Thoracic aorta endothelial cell (primary cell): ENCODE measurements around the gene KRT38. TPM values are rescaled to one million over a fixed set of nuclear protein-coding genes. Genes with fewer than 3 reads are reported as not detected.

Experiments used
- small RNA-seq: library from RNA; depleted of rRNA; stranded (forward); fragments of <200 nt; gene quantifications from one replicate; pipeline ENCODE3, GENCODE V24; 2012
- total RNA-seq: library from RNA; depleted of rRNA; stranded (reverse); fragments of >200 nt; gene quantifications from 2 replicates; pipeline ENCODE4 v1.2.3, GENCODE V29; 2012

KRT38 gene
- not detected in 2 replicates for total RNA-seq

GRCh38 chr17:41440531-41441033 lies at the start of gene KRT38:
Gene KRT38 (minus strand): TSS chr17:41440983. CDS start chr17:41440921, 62 bp downstream.

GRCh38 chr17:41489531-41489930 lies 48.7 kb upstream of the KRT38 start, which contains the start of gene KRT36:
Gene KRT36 (minus strand): TSS chr17:41489910. CDS start chr17:41489864, 46 bp downstream.

GRCh38 chr17:41481036-41481435 lies 40.3 kb upstream of the KRT38 start, which contains the start of gene KRT35:
Gene KRT35 (minus strand): TSS chr17:41481151. CDS start chr17:41481097, 54 bp downstream.

GRCh38 chr17:41466988-41467387 lies 26.2 kb upstream of the KRT38 start, which contains the start of gene KRT32:
Gene KRT32 (minus strand): TSS chr17:41467386. CDS start chr17:41467325, 61 bp downstream.

DNA sequence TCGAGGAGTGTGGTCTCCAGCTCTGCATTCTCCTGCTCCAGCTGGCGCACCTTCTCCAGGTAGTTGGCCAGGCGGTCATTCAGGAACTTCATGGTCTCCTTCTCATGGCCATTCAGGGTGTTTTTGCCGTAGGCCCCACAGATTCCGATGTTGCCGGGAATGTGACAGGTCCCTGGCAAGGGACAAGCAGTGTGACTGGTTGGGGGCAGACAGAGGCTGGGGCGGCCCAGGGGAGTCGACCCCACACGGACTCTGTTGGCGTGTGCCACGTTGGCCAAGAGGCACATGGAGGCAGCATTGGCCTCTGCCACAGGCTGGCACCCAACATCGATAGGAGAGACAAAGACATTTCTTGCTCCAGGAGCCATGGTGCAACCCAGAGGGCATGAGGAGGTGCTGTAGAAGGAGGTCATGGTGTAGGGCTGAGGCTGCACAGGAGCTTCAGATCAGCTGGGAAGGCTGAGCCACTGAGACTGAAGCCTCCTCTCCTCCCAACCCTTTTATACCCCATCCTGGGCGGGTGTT lies 16.6 kb downstream of the KRT38 start, which contains the start of gene KRT37:
Gene KRT37, minus strand, starts transcription at position 475 of the 525 bp plus-strand sequence. Its CDS starts 62 bp downstream, at position 413.

DNA sequence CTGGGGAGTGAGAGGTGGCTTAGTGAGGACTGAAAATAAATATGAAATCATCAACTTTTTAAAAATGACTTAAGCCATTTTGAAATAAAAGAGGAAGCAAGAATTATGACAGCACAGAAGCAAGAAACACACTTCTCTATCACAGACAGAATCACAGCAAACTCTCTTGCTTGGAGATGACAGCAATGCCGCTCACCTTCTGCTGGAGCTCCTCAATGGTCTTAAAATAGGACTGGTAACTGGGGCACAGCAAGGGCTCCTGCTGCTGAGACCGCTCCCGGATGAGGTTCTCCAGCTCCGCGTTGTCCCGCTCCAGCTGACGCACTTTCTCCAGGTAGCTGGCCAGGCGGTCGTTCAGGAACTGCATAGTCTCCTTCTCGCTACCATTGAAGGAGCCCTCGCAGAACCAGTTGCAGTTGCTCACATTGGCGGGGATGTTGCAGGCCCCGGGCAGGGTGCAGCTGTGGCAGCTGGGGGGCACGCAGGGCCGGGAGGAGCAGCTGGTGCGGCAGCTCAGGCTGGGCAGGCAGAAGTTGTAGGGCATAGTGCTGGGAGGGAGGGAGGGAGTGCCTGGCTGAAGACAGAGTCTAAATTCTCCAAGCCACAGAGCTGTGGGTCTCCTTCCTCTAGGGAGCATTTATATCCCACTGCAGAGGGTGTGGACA lies 43.7 kb downstream of the KRT38 start, which contains the start of gene KRT31:
Gene KRT31, minus strand, starts transcription at position 613 of the 665 bp plus-strand sequence. Its CDS starts 69 bp downstream, at position 544.

Small RNA genes within 50 kb of the gene (small RNA-seq; reads per million reads assigned to genes)
- gene RNU2-32P, result 5.1 reads per million, percentile 81 among the genes with 10 or more reads in this experiment

Other genes starting within 250 kb of the KRT38 start
- not detected in 2 replicates for gene KRTAP9-2, start 214.3 kb downstream of the KRT38 start, total RNA-seq
- not detected in 2 replicates for gene KRTAP9-3, start 208.5 kb downstream of the KRT38 start, total RNA-seq
- not detected in 2 replicates for gene KRTAP9-8, start 203.0 kb downstream of the KRT38 start, total RNA-seq
- not detected in 2 replicates for gene KRTAP9-4, start 191.3 kb downstream of the KRT38 start, total RNA-seq
- not detected in 2 replicates for gene KRTAP9-9, start 185.6 kb downstream of the KRT38 start, total RNA-seq
- gene KRTAP9-6, start 175.6 kb downstream of the KRT38 start, total RNA-seq, result not detected in 2 replicates
- gene KRTAP9-7, start 165.3 kb downstream of the KRT38 start, total RNA-seq, result not detected in 2 replicates
- gene KRTAP29-1, start 138.1 kb downstream of the KRT38 start, total RNA-seq, result not detected in 2 replicates
- gene KRTAP16-1, start 131.7 kb downstream of the KRT38 start, total RNA-seq, result not detected in 2 replicates
- gene KRTAP17-1, start 125.3 kb downstream of the KRT38 start, total RNA-seq, result not detected in 2 replicates
- gene KRT33A, start 90.2 kb downstream of the KRT38 start, total RNA-seq, result not detected in 2 replicates
- not detected in 2 replicates for gene KRT33B, start 71.2 kb downstream of the KRT38 start, total RNA-seq
- not detected in 2 replicates for gene KRT34, start 58.7 kb downstream of the KRT38 start, total RNA-seq
- not detected in 2 replicates for gene KRT31, start 43.4 kb downstream of the KRT38 start, total RNA-seq
- not detected in 2 replicates for gene KRT37, start 16.4 kb downstream of the KRT38 start, total RNA-seq
- gene KRT32, start 26.4 kb upstream of the KRT38 start, total RNA-seq, result not detected in 2 replicates
- gene KRT35, start 40.2 kb upstream of the KRT38 start, total RNA-seq, result not detected in 2 replicates
- not detected in 2 replicates for gene KRT36, start 48.9 kb upstream of the KRT38 start, total RNA-seq
- not detected in 2 replicates for gene KRT13, start 64.6 kb upstream of the KRT38 start, total RNA-seq
- 2.1 and 2.3 TPM in 2 replicates for gene KRT15, start 77.9 kb upstream of the KRT38 start, total RNA-seq
- 59.7 and 64.9 TPM in 2 replicates for gene KRT19, start 87.3 kb upstream of the KRT38 start, total RNA-seq
- not detected in 2 replicates for gene KRT9, start 131.1 kb upstream of the KRT38 start, total RNA-seq
- not detected in 2 replicates for gene KRT14, start 145.9 kb upstream of the KRT38 start, total RNA-seq
- gene KRT16, start 171.8 kb upstream of the KRT38 start, total RNA-seq, result not detected in 2 replicates
- gene KRT17, start 183.6 kb upstream of the KRT38 start, total RNA-seq, result 0.22 and 0.80 TPM in 2 replicates
- 102 and 109 TPM in 2 replicates for gene EIF1, start 247.9 kb upstream of the KRT38 start, total RNA-seq